AG09309 (cell line): ENCODE measurements around the gene STK32C.

ENCODE experiments used
- DNase-seq: peaks from one replicate; pipeline ENCODE4 v3.0.0-alpha.2; 2010; ENCODE audit warnings: low read depth
- H3K4me3 ChIP-seq: 2 replicates; pipeline ENCODE4 v1.5.1; 2011; ENCODE audit warnings: mild to moderate bottlenecking, low read depth, low read length, moderate library complexity; ENCODE audit not compliant: control insufficient read depth
- TF ChIP-seq, protein P1 (sequence below): IDR thresholded peaks from 2 replicates; pipeline ENCODE4 v1.5.1; 2011; ENCODE audit warnings: mild to moderate bottlenecking, low read depth, low read length, inconsistent platforms; ENCODE audit not compliant: insufficient read depth, control insufficient read depth; ENCODE audit errors: missing control alignments

Gene STK32C

DNA sequence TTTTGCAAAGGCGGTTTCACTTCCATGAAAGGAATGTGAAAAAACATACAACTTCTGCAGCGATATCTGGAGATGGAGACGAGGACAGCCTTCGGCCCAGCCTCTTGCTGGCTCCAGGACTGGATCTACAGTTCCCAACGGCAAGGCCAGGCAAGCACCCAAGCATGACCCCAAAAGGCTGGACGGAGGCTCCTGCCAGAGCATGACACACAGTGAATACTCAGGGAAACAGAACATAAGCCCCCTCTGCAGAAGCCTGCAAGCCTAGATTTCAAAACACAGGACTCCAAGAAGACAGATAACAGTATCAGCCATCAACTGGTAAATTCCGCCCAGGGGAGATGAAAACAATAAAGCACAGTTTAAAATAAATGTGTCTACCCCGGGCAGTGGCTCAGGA is 21.0 kb upstream of the STK32C start:
- H3K4me3 ChIP-seq = no peak overlapping the region
- DNase-seq = no peak
- TF ChIP-seq, protein P1, sequence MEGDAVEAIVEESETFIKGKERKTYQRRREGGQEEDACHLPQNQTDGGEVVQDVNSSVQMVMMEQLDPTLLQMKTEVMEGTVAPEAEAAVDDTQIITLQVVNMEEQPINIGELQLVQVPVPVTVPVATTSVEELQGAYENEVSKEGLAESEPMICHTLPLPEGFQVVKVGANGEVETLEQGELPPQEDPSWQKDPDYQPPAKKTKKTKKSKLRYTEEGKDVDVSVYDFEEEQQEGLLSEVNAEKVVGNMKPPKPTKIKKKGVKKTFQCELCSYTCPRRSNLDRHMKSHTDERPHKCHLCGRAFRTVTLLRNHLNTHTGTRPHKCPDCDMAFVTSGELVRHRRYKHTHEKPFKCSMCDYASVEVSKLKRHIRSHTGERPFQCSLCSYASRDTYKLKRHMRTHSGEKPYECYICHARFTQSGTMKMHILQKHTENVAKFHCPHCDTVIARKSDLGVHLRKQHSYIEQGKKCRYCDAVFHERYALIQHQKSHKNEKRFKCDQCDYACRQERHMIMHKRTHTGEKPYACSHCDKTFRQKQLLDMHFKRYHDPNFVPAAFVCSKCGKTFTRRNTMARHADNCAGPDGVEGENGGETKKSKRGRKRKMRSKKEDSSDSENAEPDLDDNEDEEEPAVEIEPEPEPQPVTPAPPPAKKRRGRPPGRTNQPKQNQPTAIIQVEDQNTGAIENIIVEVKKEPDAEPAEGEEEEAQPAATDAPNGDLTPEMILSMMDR = no peak

DNA sequence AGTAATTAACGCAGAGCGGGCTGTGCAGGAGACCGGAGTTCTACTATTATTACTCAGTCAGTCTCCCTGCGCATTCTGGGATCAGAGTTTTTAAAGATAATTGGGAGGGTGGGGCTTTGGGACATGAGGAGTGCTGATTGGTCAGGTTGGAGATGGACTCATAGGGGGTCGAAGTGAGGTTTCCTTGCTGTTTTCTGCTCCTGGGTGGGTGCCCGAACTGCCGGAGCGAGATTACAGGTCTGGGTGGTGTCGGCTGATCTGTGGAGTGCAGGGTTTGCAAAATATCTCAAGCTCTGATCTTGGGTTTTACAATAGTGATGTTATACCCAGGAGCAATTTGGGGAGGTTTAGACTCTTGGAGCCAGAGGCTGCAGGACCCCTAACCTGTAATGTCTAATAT is 20.4 kb upstream of the STK32C start:
- no peak overlapping the region for H3K4me3 ChIP-seq
- no peak for DNase-seq
- TF ChIP-seq, protein P1 = no peak

DNA sequence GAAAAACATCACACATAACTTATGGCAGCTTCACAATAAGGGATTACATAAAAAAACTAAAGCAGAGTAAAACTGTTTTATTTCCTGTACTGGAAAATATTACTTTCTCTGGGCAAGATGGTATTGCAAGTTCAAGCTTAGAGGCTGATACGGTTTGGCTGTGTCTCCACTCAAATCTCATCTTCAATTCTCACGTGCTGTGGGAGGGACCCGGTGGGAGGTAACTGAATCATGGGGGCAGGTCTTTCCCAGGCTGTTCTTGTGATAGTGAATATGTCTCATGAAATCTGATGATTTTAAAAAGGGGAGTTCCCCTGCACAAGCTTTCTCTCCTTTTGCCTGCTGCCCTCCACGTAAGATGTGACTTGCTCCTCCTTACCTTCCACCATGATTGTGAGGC is 19.2 kb upstream of the STK32C start:
- H3K4me3 ChIP-seq = no peak overlapping the region
- TF ChIP-seq, protein P1 = no peak
- DNase-seq = no peak

GRCh38 chr10:132326344-132326889 is 18.7 kb upstream of the STK32C start:
- DNase-seq = no peak
- TF ChIP-seq, protein P1 = no peak

GRCh38 chr10:132324186-132324585 is 16.4 kb upstream of the STK32C start:
- TF ChIP-seq, protein P1 = no peak
- no peak overlapping the region for H3K4me3 ChIP-seq
- DNase-seq = no peak

More at GRCh38 chr10:132326344-132326889, 18.7 kb upstream of the STK32C start:
- H3K4me3 ChIP-seq = no peak overlapping the region

DNA sequence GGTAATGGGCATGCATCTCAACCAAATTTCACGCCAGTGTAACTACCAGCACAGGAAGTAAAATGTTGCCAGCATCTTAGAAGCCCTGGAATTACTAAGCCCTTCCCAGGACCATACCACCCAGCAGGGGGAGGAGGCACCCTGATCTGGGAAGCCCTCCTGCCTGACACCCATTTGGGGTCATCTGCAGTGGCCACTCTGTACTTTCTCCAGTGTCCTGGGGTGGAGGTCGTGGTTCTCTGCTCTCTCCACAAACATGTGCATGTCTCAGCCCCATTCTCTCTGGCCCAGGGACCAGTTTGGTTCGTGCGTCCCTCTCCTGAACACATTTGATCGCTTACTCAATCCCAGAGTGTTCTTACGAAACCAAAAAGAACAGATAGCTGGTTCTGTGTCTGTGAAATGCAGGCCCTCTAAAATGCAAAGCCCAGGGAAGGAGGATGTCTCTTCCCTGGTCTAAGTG is 14.9 kb upstream of the STK32C start:
- H3K4me3 ChIP-seq = no peak overlapping the region
- DNase-seq = peak; percentile 41

More for the DNA sequence above, 14.9 kb upstream of the STK32C start:
- TF ChIP-seq, protein P1 = peak; percentile 58
